IPS DF 19.7 (cell line): ENCODE measurements around the gene SLC10A3.
"Not testable (repeated sequence)": the region's sequence is repeated elsewhere in the genome, so short reads cannot be mapped to it uniquely, and the experiment has no call there.

Experiments
- DNase-seq: peaks from one replicate; pipeline ENCODE4 v3.0.0-alpha.2; 2013; ENCODE audit warnings: low read depth, low spot score

The SLC10A3 gene

GRCh38 chrX:154509455-154509854 lies 19.0 kb upstream of the SLC10A3 start:
- DNase-seq: no peak

GRCh38 chrX:154508384-154508745 lies 17.9 kb upstream of the SLC10A3 start:
- no peak for DNase-seq

GRCh38 chrX:154507673-154508383 lies 17.4 kb upstream of the SLC10A3 start:
- no peak for DNase-seq

- DNase-seq: no peak
These were observed 16.3 kb upstream of the SLC10A3 start for GRCh38 chrX:154506483-154507332.

GRCh38 chrX:154505734-154506133 lies 15.3 kb upstream of the SLC10A3 start:
- no peak for DNase-seq

GRCh38 chrX:154502989-154503388 lies 12.6 kb upstream of the SLC10A3 start:
- DNase-seq: no peak

GRCh38 chrX:154502098-154502497 lies 11.7 kb upstream of the SLC10A3 start:
- DNase-seq: no peak

GRCh38 chrX:154501423-154501822 lies 11.0 kb upstream of the SLC10A3 start:
- not testable (repeated sequence) for DNase-seq

- DNase-seq: not testable (repeated sequence)
These were observed 6.2 kb upstream of the SLC10A3 start for GRCh38 chrX:154496591-154497137.

GRCh38 chrX:154495472-154495922 lies 5.1 kb upstream of the SLC10A3 start:
- DNase-seq: no peak

GRCh38 chrX:154494715-154495114 lies 4.3 kb upstream of the SLC10A3 start:
- DNase-seq: no peak

- no peak for DNase-seq
These were observed 412 bp downstream of the SLC10A3 start for GRCh38 chrX:154490021-154490413.

- no peak for DNase-seq
These were observed 1.2 kb downstream of the SLC10A3 start for GRCh38 chrX:154489182-154489581.

- no peak for DNase-seq
These were observed 1.9 kb downstream of the SLC10A3 start for GRCh38 chrX:154488336-154489075.

GRCh38 chrX:154487518-154488290 lies 2.7 kb downstream of the SLC10A3 start:
- no peak for DNase-seq

- DNase-seq: no peak
These were observed 3.8 kb downstream of the SLC10A3 start, which contains the start of gene UBL4A for GRCh38 chrX:154486396-154487207. UBL4A (minus strand) TSS chrX:154486615; CDS start chrX:154486584, 31 bp downstream.

GRCh38 chrX:154486052-154486395 lies 4.4 kb downstream of the SLC10A3 start:
- no peak for DNase-seq

- no peak for DNase-seq
These were observed 5.0 kb downstream of the SLC10A3 start for GRCh38 chrX:154485150-154486051.
